ENCODE data around the gene RAB7A.

DNA sequence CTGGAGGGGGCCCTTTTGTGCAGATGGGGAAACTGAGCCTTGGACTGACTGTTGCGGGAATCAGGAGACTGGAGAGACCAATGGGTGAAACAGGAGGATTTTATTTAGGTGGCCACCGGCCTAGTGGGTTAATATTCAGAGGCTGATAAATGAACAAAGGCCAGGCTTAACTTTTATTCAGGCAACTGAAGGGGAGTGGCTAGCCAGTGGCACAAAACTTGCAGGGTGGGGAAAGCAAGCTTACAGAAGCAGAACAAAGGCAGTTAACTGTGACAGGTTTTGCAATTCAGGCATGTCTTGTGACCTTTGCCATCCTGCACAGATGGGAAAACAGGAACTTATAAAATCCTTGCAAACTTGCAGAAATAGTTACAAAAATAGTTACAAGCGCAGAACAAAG is 128.5 kb downstream of the RAB7A start:
- no peak for TF ChIP-seq DPF2 (CRISPR knock-in tag; IDR thresholded peaks at IDR 0.05; ENCODE audit: borderline replicate concordance, low read depth)
- TF ChIP-seq, protein P1, sequence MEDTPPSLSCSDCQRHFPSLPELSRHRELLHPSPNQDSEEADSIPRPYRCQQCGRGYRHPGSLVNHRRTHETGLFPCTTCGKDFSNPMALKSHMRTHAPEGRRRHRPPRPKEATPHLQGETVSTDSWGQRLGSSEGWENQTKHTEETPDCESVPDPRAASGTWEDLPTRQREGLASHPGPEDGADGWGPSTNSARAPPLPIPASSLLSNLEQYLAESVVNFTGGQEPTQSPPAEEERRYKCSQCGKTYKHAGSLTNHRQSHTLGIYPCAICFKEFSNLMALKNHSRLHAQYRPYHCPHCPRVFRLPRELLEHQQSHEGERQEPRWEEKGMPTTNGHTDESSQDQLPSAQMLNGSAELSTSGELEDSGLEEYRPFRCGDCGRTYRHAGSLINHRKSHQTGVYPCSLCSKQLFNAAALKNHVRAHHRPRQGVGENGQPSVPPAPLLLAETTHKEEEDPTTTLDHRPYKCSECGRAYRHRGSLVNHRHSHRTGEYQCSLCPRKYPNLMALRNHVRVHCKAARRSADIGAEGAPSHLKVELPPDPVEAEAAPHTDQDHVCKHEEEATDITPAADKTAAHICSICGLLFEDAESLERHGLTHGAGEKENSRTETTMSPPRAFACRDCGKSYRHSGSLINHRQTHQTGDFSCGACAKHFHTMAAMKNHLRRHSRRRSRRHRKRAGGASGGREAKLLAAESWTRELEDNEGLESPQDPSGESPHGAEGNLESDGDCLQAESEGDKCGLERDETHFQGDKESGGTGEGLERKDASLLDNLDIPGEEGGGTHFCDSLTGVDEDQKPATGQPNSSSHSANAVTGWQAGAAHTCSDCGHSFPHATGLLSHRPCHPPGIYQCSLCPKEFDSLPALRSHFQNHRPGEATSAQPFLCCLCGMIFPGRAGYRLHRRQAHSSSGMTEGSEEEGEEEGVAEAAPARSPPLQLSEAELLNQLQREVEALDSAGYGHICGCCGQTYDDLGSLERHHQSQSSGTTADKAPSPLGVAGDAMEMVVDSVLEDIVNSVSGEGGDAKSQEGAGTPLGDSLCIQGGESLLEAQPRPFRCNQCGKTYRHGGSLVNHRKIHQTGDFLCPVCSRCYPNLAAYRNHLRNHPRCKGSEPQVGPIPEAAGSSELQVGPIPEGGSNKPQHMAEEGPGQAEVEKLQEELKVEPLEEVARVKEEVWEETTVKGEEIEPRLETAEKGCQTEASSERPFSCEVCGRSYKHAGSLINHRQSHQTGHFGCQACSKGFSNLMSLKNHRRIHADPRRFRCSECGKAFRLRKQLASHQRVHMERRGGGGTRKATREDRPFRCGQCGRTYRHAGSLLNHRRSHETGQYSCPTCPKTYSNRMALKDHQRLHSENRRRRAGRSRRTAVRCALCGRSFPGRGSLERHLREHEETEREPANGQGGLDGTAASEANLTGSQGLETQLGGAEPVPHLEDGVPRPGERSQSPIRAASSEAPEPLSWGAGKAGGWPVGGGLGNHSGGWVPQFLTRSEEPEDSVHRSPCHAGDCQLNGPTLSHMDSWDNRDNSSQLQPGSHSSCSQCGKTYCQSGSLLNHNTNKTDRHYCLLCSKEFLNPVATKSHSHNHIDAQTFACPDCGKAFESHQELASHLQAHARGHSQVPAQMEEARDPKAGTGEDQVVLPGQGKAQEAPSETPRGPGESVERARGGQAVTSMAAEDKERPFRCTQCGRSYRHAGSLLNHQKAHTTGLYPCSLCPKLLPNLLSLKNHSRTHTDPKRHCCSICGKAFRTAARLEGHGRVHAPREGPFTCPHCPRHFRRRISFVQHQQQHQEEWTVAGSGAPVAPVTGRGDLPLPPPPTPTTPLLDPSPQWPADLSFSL (CRISPR knock-in tag; IDR thresholded peaks at IDR 0.05) = no peak
- no peak for TF ChIP-seq ZNF24 (IDR thresholded peaks at IDR 0.05)
- TF ChIP-seq SKI (IDR thresholded peaks at IDR 0.05; ENCODE audit: partially characterized antibody) = no peak
- TF ChIP-seq, protein P2, sequence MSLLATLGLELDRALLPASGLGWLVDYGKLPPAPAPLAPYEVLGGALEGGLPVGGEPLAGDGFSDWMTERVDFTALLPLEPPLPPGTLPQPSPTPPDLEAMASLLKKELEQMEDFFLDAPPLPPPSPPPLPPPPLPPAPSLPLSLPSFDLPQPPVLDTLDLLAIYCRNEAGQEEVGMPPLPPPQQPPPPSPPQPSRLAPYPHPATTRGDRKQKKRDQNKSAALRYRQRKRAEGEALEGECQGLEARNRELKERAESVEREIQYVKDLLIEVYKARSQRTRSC (CRISPR knock-in tag; IDR thresholded peaks at IDR 0.05; ENCODE audit: low read depth) = no peak
- TF ChIP-seq ZC3H13 (CRISPR knock-in tag; IDR thresholded peaks at IDR 0.05) = no peak
- TF ChIP-seq, protein P3, sequence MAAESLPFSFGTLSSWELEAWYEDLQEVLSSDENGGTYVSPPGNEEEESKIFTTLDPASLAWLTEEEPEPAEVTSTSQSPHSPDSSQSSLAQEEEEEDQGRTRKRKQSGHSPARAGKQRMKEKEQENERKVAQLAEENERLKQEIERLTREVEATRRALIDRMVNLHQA (CRISPR knock-in tag; IDR thresholded peaks at IDR 0.05) = no peak
- TF ChIP-seq JUN (CRISPR knock-in tag; IDR thresholded peaks at IDR 0.05) = no peak
